HG02852 (cell line): ENCODE data around the gene AXIN2.

ENCODE experiments used
- ATAC-seq: cut with Tn5 transposase; IDR thresholded peaks from one replicate; pipeline ENCODE4 v1.9.1; 2021; ENCODE audit warnings: mild to moderate bottlenecking, moderate library complexity; ENCODE audit not compliant: unreplicated experiment

Gene AXIN2, protein sequence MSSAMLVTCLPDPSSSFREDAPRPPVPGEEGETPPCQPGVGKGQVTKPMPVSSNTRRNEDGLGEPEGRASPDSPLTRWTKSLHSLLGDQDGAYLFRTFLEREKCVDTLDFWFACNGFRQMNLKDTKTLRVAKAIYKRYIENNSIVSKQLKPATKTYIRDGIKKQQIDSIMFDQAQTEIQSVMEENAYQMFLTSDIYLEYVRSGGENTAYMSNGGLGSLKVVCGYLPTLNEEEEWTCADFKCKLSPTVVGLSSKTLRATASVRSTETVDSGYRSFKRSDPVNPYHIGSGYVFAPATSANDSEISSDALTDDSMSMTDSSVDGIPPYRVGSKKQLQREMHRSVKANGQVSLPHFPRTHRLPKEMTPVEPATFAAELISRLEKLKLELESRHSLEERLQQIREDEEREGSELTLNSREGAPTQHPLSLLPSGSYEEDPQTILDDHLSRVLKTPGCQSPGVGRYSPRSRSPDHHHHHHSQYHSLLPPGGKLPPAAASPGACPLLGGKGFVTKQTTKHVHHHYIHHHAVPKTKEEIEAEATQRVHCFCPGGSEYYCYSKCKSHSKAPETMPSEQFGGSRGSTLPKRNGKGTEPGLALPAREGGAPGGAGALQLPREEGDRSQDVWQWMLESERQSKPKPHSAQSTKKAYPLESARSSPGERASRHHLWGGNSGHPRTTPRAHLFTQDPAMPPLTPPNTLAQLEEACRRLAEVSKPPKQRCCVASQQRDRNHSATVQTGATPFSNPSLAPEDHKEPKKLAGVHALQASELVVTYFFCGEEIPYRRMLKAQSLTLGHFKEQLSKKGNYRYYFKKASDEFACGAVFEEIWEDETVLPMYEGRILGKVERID

DNA sequence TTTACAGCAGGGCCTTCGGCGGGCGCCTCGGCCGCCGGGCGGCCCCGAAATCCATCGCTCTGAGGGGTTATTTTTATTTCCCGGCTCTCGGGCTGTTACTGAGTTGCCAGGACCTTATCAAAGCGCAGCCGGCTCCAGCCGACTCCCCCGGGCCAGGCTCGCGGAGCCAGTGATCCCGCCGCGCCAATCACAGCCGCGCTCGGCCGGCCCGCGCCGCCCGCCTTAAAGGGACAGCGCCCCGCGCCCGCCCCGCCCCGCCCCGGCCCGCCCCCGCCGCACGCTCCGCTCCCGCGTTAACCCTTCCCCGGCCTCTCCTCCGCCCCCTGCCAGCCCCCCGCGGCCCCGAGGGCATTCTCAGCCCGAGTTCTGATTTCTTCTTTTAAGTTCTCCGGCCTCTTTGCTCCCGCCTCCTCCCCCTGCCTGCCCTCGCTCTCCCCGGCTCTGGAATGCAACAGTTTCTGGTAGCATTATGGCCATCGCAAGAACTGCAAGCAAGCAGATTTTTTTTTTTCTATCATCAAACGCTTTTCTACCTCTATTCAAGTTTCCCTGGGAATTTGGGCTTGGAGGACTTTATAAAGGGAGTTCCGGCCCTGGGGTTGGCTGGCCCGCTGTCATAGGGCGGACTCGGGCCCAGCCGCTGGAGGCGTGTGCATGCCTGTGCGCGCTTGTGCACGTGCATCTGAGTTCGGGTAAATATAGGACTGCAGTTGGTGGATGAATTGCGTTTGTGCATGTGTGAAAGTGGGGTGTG is at the start of gene AXIN2:
Gene AXIN2, minus strand, starts transcription at position 197 of the 754 bp plus-strand sequence. CDS start 3,028 bp downstream, outside the sequence.
- peak; percentile 86 for ATAC-seq

DNA sequence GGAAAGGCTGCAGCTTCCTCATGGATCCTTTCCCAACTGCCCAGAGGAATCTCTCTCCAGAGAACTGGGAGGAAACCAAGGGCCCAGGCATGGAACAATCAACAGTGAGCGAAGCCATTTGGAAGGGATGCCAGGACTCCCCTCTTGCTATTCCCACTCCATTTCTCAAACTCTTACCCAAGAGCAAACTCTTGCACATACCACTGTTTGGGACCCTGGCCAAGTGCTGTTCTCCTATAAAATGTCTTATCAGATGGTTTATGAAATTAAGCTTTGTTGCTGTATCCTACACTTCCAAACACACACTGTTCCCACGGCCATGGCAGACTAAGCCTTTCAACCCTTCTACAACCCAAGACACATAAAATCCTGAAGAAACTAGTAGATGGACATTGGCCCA is 48.3 kb upstream of the AXIN2 start:
- no peak for ATAC-seq

DNA sequence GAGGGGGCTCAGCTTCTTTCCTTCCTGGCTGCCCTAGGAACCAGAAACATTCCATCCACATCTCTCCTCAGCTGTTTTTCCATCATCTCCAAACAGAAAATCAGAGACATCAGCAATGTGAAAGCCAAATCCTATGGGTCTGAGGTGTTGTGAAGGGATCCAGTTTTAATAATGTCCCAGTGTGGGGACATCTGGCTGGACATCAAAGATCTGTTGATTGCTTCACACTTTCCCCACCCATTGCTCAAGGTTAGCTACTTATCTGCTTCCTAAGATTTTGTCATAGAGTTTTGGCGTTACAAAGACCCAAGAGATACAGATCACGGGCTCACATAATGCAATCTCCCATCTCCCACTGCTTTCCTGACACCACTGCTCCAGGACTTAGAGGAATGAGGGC is 47.8 kb upstream of the AXIN2 start:
- no peak for ATAC-seq

DNA sequence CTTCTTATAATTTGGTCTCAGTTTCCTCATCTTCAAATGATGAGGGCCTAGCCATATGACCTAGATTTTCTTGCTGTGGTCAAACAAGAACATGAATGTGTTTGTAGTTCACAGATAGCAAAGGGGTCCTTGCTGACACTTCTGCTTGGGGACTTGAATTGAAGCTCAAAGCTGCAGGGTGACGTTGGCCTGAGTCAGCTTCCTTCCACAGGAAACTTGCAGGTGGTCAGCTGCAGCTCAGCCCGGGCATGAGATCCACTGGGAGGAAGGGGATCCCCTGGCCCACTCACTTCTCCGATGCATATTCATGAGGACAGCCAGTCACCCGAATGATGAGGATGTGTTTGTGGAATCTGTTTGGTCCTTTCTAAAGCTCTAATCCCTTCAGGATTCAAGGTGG is 42.6 kb upstream of the AXIN2 start:
- no peak for ATAC-seq

DNA sequence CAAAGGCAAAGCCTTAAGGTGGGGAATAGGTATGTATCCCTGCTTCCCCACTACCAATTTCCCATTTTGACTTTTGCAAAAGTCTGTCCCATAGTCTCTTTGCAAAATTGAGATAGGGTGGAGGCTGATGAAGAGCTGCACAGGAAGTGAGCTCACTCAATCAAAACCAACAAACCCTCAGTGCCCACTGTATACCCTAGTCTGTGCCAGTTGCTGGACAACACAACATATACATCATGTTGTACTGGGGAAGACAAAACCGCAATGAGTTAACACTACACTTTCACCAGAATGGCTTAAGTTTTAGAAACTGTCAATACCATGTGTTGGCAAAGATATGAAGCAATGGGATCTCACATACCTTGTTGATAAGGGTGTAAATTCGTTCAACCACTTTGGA is 40.4 kb upstream of the AXIN2 start:
- ATAC-seq = no peak

DNA sequence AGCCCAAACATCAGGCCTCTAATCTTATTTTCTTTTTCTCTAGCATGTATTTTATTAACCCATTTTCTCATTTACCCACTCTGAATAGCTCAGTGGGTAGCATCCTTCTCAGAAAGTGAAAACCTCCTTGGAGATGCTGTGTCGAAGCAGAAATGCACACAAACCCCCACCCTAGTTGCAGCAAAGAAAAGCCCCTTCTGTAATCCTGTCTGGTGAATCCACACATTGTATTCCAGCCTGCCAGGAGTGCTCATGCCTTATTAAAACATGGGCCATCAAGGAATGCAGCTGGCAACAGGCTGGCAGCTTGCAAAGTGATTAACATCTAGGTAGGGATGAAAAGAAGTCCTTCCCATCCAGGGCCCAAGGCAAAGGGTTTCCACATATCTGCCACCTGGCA is 39.7 kb upstream of the AXIN2 start:
- no peak for ATAC-seq

DNA sequence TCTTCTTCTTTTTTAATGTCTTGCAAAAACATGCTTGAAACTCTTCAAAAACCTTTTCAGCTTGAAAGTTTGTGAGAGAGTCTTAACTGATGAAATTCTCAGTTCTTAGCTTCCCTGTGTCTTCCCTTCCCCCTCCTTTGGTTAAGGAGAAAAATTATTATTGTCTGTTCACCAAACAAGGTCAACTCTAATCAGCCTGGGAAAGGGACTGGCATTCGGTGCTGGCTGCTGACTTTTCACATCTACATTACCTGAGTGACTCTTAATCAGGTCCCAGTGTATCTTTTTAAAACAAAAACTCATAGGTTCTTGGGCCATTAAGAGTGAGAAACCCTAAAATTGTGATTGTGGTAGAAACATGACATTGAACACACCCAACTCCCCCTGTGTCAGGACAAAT is 39.1 kb upstream of the AXIN2 start:
- no peak for ATAC-seq

DNA sequence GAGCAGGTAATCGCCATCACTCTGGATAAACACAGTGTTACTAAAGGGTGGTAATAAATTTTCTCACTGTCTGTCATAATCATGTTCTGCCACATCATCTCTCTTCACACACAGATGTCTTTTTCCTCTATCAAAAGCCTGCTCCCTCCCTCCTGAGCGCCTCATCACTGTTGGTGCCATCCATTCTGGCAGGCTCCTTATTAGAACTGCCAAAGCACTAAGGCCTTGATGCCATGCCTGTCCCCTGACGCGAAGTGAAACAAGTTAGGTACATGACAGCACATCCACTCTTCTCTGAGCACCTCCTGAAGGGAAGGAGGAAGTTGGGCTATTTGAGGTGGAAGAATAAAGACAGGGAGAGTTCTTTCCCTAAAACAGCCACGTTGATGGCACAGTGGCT is 38.2 kb upstream of the AXIN2 start:
- no peak for ATAC-seq

DNA sequence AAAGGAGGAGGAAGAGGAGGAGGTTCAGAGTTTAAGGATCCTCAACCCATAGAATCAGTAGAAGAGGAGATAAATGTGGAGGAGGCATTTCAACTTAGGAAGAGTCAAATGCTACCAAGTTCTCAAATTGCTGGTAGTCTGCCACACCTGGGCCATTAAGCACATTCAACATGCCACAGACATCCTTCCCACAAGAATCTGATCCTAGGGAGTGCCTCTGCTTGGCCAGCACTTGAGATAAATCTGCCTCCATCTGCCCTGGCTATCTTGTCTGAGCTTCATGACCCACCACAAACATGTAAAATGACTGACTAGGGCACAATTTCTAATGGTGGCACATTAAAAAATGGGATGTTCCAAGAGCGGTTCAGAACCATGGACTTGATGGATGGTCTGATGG is 37.3 kb upstream of the AXIN2 start:
- no peak for ATAC-seq

DNA sequence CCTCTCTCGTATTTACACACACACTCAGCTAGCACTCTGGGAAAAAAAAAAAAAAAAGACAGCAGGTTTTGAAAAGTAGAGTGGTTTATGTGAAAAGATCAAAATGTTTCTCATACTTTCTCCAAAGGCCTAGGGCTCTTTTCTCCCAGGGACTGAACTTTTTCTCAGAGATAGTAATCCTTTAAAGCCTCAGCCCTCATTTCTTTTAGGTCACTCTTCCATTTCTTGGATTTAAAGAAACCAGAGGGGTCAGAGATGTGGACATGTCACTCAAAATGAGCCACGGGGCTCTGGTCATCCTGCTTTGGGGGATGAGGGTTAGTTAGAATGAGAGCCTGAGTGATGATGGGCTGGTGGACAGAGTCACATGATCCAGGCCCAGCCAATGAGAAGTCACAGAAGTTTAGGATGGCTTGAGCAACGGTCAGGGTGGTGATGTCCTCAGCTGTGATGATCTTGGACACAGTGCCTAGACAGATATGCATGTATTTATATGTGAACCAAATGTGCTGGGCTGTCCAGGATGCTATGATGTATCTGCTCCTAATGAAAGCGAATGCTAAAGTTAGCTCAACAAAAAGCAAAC is 33.7 kb upstream of the AXIN2 start:
- no peak for ATAC-seq

DNA sequence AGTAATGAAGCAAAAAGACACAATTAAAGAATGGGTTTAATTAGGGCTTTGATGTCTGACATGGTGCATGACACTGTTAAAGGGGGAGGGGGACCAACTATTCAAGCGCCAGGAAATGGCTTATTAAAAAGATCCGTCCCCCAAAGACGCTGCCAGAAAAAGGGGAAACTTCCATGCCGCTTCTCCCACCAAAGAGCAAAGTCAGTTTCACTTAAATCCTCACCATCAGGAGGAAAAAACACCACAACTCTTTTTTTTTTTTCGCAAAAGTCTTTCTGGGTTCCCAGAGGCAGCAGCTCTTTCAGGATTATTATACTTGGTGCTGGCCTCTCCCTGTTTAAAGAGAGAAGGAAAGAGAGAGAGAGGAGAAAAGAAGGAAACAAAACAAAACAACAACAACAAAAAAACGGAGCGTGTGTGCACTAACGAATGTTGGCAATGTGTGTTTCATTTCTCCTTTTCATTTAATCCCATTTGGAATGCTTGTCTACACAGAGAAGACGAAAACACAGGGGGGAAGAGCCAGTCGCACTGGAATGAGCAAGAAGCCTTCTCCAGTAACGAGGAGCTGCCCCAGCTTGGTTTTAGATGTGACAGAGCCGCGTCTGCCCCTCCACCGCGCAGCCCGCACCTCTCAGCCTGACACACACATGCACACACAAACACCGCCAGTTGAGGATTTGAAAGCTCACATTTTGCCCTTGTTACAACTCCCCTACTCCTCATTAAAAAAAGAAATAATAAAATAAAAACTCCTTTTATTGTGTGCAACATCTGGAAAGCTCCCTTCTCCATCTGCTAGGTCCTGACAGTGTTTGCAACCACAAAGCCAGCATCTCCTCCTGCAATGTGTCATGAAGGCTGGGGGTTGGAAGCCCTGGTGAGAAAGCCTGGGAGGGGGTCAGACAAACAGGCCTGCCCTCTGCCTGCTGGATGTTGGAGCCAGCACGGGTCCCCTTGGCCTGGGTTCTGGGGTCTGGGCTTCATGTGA is 32.7 kb upstream of the AXIN2 start:
- no peak for ATAC-seq

DNA sequence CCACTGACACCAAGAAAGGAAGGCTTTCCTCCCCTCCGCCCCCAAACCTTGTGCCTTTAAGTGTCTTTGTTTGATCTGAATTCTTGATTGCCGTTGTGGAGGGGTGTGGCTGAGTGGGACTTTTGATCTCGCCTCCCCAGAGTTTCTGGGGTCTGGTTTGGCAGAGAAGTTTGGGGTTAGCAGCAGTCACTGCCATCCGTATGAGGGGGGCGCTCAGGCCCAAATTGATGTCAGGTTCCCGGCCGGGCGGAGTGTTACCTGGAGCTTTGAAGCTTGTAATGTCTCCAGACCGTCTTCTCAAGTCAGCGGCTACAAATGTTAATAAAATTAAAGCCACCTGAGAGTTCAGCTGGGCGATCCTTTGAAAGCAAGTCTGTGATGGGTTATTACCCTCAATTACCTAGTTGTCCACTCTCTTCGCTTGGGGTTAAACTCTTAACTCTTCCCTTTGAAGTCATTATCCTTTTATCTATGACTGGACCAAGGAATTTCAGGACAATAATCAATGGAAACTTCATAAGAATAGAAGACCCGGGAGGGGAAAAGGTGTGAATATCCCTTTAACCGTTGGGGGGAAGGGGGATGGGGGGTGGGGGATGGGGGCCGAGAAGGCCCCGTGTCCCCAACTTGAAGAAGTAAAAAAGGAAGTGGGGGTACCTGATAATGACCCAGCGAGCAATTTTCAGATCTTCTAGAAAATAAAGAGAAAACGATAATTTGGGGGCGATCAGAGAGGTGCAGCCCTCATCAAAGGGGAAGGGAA is 31.8 kb upstream of the AXIN2 start:
- no peak for ATAC-seq

DNA sequence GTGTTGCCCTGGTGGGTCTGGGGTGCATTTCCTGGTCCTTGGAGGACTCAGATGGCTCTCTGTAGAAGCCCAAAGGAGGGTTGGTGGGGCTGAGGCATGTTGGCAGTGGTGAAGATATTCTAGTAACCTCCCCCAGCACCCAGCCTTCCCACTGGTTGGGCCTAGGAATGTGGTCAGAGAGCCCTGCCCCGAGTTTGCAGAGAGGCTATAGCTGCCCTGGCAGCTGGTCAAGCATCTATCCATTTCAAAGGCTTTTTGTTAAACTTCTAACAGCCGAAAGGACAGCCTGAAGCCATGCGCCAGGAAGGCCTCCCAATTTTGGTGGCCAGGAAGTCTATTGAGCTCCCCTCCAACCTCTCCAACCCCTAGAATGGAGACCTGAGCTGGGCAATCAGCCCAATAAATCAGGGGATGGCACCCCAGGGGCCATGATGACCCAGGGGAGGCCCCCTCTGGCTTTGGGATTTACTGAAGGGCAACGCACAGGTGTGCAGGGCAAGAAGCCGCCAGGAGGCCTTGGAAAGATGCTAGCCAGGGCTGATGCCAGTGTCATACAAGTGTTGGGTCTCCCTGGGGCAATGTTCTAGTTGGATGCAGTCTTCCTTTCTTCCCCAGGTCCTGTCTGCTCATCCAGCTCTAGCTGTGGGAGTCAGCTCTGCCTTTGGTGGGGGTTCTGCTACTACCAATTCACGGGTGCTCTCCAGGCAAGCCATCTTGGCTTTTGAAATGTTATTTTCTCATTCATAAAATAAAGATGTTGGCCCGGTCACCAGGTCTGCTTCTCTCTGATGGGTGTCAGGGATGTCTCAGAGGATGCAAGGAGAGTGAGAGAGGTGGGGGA is 30.9 kb upstream of the AXIN2 start:
- no peak for ATAC-seq

DNA sequence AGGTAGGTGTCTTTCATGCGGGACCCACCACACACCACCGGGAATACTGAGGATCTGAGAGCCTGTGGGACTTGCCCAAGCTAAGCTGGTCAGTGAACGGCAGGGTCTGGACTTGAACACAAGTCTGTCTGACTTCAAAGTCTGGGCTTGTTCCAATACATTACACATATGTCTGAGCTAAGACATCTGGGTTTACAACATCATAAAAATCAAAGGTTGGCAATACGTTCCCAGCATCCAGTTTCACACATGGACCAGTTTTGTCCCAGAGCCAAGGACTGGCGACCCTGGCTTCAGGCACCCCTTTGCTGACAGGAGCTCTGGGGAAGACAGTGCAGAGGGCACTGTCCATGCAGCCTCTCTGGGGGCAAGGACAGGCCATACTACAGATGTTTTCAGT is 27.9 kb upstream of the AXIN2 start:
- ATAC-seq = no peak

DNA sequence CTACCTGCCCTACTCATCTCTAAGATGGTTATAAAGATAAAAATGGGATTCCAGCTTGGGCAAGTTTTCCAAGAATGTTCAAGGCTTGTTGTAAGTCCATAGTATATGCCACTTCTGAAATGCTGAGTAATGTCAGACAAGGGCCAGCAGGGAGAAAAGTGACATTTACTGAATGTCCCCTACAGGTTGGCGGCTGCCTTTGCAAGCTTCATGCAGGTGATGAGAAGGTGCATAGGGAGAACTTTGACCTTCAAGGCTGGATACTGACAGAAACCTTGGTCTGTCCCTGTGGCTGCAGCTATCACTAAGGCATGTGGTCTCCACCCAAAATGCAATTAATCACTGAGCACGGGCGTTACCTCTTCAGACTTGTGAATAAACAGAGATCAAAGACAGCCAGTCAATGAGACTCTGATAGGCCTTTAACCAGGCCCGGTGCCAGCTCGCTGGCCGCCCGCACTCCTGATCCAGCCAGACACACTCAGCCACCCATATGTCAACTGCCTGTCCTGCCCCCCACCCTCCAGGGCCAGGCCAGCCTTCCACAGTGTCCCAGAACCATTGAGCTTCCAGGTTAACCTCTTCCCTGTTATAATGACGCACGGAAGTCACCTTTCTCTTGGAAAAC is 26.8 kb upstream of the AXIN2 start:
- no peak for ATAC-seq

DNA sequence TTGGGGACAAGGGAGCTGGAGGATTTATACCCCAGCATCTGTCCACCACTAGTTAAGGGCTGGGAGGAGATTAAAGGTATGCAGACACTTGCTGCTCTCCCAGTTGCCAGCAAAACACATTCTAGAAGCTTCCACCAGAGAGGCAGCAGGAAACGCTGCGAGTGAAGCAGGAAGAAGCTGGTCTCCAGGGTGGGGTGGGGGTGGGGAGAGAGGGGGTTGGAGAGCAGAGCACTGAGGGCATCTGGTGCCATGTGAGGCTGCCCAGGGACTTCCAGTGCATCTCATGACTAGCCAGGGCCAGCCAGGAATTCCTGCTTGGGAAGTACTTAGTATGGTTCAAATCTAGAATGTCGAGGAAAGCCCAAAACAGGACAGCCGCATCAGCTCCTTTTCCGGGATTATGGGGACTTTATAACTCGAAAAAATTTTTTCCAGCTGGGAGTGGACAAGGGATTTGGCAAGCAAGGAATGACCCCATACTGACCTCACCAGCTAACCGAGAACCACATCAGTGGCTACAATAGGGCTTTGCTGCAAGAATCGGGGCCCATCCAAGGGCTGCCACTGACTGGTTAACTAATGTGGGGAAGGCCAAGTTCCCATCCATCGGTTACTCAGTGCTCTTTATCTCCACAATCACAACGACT is 26.2 kb upstream of the AXIN2 start:
- ATAC-seq = no peak

DNA sequence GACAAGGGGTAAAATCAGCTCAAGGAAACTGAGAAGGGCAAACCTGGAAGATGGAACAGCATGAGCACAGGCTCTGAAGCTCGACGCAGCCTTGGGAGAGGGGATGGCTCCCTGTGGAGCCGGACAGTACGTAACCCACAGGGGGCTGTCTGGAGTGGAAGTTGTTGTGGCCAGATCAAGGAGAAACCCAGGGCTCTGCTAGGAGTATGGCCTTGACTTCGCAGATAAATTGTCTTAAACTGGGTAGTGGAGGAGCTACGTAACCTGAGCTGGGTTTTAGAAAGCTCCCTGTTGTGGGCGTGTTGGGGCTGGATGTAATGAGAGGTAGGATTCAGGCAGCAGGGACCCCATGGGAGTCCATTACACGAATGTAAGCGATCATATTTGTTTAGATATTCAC is 25.5 kb upstream of the AXIN2 start:
- ATAC-seq = no peak
